HG03097 (cell line): ENCODE results near the gene APBA2.

Experiments used
- ATAC-seq: cut with Tn5 transposase; IDR thresholded peaks from one replicate; pipeline ENCODE4 v1.9.1; 2021; ENCODE audit not compliant: unreplicated experiment, low FRiP score

APBA2 gene

DNA sequence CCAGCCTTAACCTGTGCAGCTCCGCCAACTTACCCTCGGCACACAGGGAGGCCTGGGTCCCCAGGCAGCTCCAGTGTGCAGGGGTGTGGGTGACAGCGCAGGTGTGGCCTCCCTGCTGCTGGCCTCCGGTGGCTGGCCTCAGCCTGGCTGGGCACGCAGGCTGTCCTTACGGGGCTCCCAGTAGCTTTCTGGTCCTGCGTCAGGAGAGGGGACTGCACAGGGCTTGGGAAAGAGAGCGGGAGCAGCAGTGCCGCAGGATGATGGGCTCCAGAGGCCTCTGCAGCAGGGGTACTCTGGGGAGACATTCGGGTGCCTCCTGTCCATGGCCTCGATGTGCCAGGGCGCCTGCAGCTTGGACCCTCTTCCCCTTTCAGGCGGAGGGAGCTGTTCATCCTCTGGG, 9.4 kb downstream of the APBA2 start:
- ATAC-seq: no peak

- no peak for ATAC-seq
Observed at GRCh38 chr15:28895566-28895965, 9.8 kb downstream of the APBA2 start.

GRCh38 chr15:28896951-28897350, 11.2 kb downstream of the APBA2 start:
- ATAC-seq: no peak

DNA sequence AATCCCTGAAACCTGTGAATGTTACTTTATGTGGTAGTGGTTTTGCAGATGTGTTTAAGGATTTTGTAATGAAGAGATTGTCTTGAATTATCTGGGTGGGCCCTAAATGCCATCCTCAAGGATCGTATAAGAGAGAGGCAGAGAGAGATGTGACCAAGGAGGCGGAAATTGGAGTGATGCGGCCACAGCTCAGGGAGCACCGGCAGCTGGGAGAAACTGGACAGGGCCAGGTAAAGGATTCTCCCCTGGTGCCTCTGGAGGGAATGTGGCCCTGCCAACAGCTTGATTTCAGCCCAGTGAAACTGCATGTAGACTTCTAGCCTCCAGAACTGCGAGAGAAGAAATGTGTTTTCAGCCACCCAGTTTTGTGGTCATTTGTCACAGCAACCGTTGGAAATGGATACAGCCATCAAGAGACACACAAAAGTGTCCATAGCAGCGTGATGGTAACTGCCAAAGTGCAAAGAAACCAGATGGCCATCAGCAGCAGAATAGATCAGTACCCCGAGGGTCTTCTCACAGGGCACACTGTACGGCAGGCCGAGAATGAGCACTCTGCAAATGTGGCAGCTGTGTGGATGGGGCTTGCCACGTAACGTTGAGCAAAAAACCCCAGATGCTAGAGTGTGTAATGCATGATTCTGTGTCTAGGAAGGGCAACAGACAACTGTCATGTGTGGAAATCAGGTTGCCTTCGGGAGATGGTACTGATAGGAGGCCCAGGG, 12.2 kb downstream of the APBA2 start:
- ATAC-seq: no peak

- no peak for ATAC-seq
Observed at GRCh38 chr15:28899061-28899738, 13.4 kb downstream of the APBA2 start.

- ATAC-seq: no peak
Observed at GRCh38 chr15:28900041-28900891, 14.5 kb downstream of the APBA2 start.

DNA sequence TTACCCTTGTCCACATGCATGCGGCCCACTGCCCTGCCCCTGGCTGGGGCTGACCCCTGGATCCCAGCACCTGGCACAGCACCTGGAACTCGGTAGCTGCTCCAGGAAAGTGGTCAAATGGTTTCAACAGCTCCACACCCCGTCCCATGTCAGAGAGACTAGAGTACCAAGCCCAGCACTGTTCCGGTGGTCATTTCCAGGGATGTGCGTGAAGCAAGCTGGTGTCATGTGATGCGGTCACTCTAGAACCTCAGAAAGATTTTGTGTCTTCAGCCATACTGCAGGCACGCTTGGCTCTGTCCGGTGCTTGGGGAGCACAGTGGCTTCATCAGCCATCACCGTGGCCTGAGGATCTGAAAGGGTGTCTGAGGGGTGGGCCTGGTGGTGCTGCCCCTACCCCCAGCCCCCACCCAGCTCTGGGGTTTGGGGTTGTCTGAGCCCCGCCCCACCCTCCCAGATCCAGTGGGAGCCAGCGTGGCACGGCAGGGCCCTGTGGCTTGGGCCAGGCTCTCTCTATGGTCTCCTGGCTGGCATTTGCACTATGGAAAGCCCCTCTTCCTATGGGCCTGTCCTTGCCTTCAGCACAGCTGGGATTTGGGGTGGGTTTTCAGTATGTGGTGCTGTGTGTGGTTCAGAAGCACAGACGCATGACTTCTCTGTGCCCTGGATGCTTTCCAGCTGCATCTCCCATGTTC, 15.3 kb downstream of the APBA2 start:
- no peak for ATAC-seq

DNA sequence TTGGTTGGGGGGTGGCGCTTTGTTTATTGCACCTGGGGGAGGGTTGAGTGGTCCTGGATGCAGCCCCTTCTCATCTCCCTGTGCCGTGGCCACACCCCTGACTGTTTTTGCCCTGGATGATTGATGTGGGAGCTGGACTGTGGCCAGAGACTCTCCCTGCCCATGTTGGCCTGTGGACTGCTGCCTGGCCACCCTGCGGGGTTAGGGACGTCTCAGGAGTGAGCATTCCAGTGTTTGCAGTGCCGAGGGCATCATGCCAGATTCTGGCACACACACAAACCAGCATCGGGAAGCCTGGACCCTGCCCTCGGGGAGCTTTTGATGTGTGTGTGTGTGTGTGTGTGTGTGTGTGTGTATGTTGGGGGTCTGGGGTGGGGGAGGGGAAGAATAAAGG, 15.8 kb downstream of the APBA2 start:
- ATAC-seq: no peak

DNA sequence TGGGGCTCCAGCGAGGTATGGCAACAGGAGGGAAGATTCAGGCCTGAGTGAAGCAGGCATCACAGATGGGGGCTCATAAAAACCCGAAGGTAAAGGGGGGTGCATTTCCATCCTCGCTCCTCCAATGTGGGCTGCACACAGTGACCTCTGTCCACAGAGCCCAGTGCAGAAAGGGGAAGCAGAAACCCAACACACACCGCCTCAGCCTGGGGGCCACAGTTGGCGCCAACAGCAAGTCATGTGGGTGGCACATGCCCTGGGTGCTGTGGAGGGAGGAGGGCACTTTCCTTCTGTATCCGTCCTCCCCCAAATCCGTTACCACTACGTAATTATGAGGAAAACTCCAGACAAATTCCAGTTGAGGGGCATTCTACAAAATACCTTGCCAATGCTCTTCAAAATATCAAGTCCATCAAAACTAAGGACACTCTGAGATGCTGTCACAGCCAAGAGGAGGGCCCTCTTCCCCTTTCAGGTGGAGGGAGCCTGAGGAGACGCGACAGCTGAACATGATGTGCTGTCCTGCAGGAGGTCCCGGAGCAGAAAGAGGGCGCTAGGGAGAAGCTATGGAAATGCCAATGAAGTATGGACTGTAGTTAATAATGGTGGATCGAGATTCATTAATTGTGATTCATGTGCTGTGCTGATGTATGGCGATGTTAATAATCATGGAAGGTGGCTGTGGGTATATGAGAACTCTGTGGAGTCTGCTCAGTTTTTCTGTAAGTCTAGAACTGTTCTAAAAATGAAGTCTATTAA, 16.4 kb downstream of the APBA2 start:
- no peak for ATAC-seq

GRCh38 chr15:28902856-28903255, 17.1 kb downstream of the APBA2 start:
- ATAC-seq: no peak

DNA sequence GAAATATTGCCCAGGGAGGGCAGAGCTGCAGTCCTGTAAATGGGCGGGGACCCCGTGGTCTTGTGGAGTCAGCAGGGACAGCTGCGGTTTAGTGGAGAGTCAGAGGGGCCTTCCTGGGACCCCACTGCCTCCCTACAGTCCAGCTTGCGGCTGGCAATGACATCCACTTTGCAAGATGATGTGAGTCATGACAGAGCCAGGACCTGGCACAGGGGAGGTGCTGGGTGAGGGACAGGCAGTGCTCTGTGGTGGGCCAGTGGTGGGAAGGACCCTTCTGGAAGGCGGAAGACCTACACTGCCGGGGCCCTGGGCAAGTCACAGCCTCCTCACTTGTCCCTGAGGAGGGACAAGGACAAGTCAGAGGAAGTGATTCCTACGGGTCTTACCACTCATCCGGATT, 17.8 kb downstream of the APBA2 start:
- ATAC-seq: no peak

DNA sequence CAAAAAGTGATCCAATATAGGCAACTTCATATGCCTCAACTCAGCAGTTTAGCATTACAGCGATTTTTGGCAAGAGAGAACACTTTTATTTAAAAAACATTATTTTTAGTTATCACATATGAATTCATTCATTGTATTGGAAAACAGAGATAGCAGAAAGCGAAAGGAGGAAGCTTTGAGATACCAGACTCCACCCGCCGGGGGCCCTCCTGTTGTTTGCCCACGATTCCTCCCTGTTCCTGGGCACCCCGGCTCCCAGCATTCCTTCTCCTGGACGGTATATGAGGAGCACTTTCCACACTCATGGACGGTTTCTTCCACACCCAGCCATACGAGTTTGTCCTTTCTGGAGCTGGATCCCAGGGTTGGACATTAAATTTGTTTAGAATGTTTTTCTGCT, 18.2 kb downstream of the APBA2 start:
- no peak for ATAC-seq

GRCh38 chr15:28904541-28905315, 19.0 kb downstream of the APBA2 start:
- ATAC-seq: no peak

- no peak for ATAC-seq
Observed at GRCh38 chr15:28907338-28907960, 21.7 kb downstream of the APBA2 start.

- no peak for ATAC-seq
Observed at GRCh38 chr15:28909958-28910500, 24.3 kb downstream of the APBA2 start.

DNA sequence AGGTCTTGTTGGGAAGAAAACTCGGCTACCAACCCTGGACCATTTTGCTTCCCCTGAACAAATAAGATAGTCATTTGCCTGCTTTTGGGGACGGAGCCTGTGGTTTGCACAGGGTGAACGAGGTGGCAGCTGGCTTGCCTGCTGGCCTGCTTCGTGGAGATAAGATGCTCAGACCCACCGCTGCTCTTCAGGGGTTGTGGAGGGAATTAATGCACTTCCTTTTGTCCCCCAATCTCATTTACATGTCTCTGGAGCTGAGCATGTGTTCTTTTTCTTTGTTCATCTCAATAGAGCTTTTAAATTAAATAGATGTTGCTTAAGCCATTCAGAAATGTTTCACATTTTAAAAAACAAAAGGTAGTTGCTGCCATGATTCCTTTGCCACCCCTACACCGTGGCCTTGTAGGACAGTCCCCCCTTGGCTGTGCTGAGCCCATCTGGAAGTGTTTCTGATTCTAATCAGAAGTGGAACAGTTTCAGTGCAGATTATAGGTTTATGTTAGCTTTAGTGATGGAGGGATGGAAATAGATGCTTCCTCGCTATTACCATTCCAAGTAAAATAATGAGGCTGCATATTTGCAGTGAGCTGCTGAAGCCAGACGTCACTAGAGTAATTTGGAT, 25.6 kb downstream of the APBA2 start:
- no peak for ATAC-seq

DNA sequence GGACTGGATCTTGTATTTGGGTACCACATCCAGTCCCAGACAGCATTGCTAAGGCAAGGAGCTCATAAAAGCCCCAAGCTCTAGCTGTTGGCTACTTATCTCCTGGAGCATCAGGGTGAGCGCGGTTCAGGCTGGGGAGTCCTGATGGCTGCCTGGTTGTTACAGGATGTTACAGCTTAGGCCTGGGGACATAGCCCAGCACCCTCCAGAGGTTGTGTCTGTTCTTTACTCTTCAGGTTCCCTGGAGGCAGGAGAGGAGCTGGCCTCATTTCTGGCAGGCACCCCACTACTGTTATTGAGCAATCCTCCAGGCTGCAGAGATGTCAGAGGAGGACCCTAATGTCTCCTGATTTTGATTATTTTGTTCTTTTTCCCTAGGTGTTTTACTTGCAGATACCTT, 26.6 kb downstream of the APBA2 start:
- no peak for ATAC-seq

DNA sequence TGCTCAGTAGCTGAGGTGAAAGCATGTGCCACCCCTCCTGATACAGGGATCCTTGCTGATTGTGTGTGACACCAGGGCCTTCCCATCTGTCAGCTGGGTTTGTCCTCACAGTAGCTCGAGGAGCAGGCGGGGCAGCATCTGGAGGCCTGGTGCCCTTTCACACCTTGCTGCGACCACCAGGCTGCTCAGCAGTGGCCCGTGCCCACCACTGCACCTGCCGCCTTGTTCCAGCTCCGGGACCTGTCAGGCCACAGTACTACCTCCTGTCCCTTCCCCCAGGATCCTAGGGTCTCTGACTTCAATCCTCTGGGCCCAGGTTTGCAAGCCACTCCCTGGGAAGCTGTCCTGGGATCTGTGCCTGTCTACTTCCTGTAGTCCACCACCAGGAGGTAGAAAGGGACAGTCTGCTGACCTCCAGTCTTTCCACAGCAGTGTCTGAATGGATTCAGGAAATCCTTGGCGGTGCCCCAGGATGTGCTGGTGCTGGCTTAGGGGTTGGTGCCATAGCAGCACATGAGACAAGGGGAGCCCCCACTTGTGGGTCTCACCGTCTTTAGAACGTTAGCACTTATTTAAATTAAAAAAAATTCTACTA, 27.5 kb downstream of the APBA2 start:
- ATAC-seq: no peak
